ENCODE data around the gene GALNT10.
A peak's percentile ranks its signal among the peaks of the same experiment; 100 is the strongest.

Gene GALNT10

GRCh38 chr5:154203798-154204578, 13.5 kb downstream of the GALNT10 start:
- DNase-seq: no peak

- DNase-seq: no peak
Measured at GRCh38 chr5:154205441-154206117, 15.0 kb downstream of the GALNT10 start.

DNA sequence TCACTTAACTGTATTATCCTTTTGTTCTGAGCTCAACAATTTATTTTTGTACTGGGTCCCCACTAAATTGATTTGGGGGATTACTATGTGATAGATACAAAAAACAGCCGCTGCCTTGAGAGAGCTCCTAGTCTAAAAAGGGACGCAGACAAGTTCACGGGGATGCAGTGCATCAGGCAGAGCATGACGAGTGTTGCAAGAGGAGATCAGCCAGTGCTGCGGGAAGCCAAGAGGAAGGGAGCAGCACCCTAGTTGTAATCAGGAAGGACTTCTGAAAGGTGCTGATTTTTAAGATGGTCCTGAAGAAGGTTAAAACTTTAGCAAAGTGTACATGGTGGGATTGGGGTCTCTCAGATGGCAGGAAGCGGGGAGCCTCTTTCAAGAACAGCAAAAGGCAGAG, 15.8 kb downstream of the GALNT10 start:
- no peak for DNase-seq

DNA sequence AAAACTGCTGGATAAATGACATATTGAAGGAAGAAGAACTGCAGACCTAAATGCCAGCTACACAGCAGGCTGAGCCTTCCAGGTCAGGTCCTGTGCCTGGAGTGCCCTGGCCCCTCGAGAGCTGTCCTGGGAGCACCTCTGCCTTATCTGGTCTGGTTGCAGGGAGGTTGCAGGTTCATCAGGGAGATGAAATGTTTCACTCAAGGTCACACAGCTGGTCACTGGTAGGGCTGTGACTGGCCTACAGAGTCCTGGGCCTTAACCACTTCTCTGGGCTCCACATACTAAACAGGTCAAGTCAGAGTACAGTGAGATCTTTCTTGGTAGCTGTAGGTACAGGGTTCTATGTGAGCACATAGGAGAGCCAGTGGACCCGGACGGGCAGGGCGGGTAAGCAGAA, 16.7 kb downstream of the GALNT10 start:
- no peak for DNase-seq

DNA sequence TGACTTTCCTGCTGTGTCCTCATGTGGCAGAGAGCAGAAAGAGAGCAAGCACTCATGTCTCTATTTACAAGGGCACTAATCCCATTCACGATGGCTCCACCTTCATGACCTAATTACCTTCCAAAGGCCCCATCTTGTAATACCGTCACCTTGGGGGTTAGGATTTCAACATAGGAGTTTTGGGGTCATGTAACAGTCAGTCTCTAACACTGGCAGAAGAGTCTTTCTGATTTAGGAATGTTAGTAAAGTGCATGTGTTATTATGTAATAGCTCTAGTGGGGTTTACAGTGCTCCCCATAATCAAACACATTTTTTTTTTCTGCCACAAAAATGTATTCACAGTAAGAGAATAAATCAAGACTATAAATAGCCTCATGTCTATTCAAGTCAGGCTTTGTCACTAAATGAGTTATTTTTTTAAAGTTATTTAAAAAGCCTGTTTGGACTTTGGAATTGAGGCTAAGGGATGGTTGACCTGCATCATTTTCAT, 19.1 kb downstream of the GALNT10 start:
- DNase-seq: no peak

DNA sequence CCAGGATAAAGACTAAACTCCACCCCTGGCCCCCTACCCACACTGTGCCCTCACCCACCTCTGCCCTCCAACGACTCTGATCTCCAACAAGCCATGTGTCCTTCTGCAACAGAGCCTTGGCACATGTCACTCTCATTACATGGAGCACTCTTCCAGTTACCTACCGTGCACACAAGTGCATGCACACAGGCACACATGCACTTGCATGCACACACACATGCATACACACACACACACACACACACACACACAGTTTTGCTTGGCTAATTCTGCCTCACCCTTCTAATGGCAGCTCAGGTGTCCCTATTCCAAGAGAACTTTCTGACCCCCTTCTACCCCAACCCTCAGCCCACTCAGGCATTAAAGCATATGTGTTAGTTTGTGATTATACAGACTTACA, 19.6 kb downstream of the GALNT10 start:
- no peak for DNase-seq

DNA sequence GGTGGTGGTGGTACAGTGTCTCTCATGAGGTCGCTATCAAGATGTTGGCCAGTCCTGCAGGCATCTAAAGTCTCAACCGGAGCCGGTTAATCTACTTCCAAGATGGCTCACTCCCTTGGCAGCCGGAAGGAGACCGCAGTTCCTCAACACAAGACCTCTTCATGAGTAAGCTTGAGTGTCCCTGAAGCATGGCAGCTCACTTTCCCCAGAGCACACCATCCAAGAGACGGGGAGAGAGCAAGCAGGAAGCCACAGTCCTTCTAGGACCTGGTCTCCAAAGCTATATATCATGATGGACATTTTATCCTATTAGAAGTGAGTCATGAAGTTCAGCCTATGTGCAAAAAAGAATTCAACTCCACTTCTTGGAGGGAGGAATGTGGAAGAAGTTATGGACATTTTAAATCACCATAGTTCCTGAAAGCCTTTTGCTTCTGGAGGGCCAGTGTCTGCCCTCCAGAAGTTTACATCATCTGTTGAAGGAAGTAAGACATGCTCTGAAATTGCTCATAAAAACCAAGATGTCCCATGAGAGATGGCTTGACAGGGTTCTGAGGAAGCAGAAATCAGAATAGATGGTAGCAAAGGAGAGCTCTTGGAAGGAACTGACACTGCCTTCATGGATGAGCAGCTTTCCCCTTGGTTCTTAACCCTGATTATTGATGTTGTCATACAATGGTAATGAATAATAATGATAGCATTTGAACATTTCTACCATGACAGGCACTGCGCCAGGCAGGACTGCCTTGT, 21.3 kb downstream of the GALNT10 start:
- DNase-seq: no peak

DNA sequence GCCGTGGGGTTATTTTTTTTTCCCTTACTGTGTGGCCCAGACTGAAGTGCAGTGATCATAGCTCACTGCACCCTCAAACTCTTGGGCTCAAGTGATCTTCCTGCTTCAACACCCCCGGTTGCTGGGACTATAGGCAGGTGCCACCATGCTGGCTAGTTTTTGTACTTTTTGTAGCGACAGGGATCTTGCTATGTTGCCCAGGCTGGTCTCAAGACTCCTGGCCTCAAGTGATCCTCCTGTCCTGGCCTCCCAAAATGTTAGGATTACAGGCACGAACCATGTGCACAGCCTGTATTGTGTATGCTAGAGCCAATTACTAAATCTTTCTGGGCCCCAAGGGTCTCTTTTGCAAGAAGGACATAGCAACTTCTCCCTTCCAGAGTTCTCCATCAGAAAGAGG, 23.1 kb downstream of the GALNT10 start:
- no peak for DNase-seq

DNA sequence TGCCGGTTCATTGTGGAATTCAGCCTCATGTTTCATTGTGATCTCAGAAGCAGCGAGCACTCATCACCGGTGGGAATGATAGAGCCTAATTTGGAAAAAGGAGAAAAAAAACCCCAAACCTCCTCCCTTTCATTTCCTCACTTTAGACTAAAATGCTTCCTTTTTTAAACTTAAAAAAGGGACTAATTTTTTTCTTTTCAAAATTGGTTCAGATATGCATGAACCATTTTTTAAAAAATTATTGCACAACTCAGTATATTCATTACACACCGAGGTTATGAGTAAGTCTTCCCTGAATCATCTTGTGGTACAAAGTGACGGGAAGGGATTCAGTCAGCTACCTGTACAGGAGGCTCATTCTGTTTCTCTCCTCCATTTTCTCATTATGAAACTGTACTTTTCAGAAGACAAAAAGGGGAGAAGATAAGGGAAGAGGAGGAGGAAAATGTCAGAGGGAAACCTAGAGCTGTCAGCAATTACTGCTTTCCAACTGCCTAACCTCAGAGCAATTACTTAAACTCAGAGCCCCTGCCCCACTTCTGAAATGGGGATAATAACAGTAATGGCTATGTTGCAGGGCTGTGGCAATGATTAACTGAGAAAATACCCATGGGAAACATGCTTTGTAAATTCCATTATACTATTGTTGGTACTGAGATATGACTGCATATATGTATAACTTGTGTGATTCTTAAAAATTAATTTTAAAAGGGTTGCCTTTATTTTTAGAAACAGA, 24.0 kb downstream of the GALNT10 start:
- DNase-seq: no peak

GRCh38 chr5:154215571-154216325, 25.2 kb downstream of the GALNT10 start:
- DNase-seq: no peak

DNA sequence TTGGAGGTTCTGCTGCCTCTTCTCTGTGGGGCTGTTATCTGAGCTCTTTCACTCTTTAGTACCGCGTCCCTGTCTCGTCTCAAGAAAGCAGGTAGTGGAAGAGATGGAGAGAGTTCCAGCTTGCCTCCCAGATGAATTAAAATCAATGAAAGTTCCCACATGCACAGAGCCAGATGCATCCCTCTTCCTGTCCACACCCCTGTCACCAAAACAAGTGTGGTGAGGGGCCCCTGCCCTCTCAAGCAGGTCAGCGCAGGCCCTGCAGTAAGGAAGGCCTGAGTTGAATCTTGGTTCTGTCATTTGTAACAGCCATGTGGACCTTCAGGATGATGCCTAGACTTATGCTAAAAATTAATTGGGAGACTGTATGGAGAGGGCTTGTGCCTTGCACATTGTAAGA, 26.9 kb downstream of the GALNT10 start:
- DNase-seq: no peak

GRCh38 chr5:154218786-154219185, 28.3 kb downstream of the GALNT10 start:
- DNase-seq: no peak

- DNase-seq: no peak
Measured at GRCh38 chr5:154220625-154221024, 30.1 kb downstream of the GALNT10 start.

- peak; percentile 36 for DNase-seq
Measured at GRCh38 chr5:154221371-154221896, 30.9 kb downstream of the GALNT10 start.

DNA sequence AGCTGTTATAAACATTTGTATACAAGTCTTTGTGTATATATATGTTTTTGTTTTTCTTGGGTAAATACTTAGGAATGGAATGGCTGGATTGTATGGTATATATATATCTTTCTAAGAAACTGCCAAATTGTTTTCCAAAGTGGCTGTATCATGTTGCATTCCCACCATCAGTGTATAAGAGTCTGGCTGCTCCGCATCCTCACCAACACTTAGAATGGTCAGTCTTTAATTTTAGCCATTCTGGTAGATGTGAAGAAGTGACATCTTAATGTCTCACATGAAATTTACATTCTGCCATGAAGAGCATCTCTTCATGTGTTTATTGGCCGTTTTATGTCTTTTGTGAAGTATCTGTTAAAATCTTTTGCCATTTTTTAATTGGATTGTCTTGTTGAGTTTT, 31.9 kb downstream of the GALNT10 start:
- no peak for DNase-seq

GRCh38 chr5:154223320-154223719, 32.8 kb downstream of the GALNT10 start:
- DNase-seq: no peak

GRCh38 chr5:154227090-154227489, 36.6 kb downstream of the GALNT10 start:
- no peak for DNase-seq

DNA sequence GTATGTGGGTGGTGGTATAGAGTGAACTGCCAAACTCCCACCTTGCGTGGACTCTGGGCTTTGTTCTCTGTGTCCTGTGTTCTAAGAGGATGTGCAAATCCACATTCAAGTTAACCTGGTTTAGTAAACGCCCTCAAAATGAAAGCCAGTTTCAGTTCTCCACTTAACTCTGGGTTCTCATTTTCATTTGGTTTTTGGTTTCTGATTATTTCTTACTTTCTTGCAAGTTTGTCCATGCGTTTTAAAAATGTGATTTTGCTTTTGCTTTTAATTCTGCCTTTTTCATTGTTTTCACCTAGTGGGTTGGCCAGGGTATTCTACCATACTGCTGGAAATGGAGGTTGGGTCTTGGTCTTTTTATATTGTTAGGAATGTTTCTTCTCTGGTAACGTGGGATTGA, 38.2 kb downstream of the GALNT10 start:
- DNase-seq: no peak

GRCh38 chr5:154230526-154230925, 40.0 kb downstream of the GALNT10 start:
- no peak for DNase-seq

GRCh38 chr5:154234551-154234950, 44.0 kb downstream of the GALNT10 start:
- no peak for DNase-seq

- no peak for DNase-seq
Measured at GRCh38 chr5:154236011-154236410, 45.5 kb downstream of the GALNT10 start.

Measured in activated naive CD4-positive, alpha-beta T cell treated with anti-CD3 and anti-CD28 coated beads, Interleukin-2, amount 50 U/mL, for 16 hours (primary cell).